Measurements from ENCODE around the gene EGFLAM. TPM values are rescaled to one million over a fixed set of nuclear protein-coding genes. Genes with fewer than 3 reads are reported as not detected.

The EGFLAM gene
- total and polyA plus RNA-seq, 10 of the 15 experiments (the other 5 are each of a cell fraction or from before 2014, with no cell fraction given), result 0.37 TPM; not detected in 9

DNA sequence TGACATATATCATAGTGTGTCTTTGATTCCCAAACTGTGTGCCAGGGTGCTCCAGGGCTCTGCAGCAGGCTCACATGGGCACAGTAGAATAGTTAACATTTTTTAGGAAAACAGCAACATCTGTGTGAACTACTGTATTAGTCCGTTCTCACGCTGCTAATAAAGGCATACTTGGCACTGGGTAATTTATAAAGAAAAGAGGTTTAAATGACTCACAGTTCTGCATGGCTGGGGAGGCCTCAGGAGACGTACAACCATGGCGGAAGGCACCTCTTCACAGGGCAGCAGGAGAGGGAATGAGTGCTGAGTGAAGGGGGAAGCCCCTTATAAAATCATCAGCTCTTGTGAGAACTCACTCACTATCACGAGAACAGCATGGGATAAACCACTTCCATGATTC lies 82.7 kb downstream of the EGFLAM start:
- Histone ChIP-seq H3K79me2 (ENCODE audit: control insufficient read depth, insufficient read depth, low read length) (no peaks in the 10 kb centered on the region), H3K36me3 (ENCODE audit: control insufficient read depth in 2 of 2, insufficient read depth in 2 of 2, low read length in 1 of 2) (no peaks in the 10 kb centered on the region), H4K20me1 (ENCODE audit: control insufficient read depth, insufficient read depth) (no peaks in the 10 kb centered on the region), H3K27ac (ENCODE audit: control insufficient read depth, insufficient read depth) (no peak overlapping the region), H2AFZ (ENCODE audit: control insufficient read depth, low read depth, low read length) (no peak overlapping the region), H3K27me3 (replicated peaks in 1 of 2; ENCODE audit: control insufficient read depth in 2 of 2, insufficient read depth in 2 of 2, low read length in 1 of 2) (no peaks in the 10 kb centered on the region), H3K4me1 (ENCODE audit: control insufficient read depth, insufficient read depth, low read length) (no peaks in the 10 kb centered on the region), H3K4me2 (ENCODE audit: control insufficient read depth, insufficient read depth) (no peak overlapping the region), H3K9ac (ENCODE audit: control insufficient read depth, insufficient read depth, low read length) (no peak overlapping the region), H3K4me3 (no peak overlapping the region), H3K9me3 (replicated peaks; ENCODE audit: control insufficient read depth, insufficient read depth, low read length) (no peaks in the 10 kb centered on the region)
- ChIA-PET CTCF (no interaction called here), RAD21 (ENCODE audit: unreplicated experiment) (no interaction called here), POLR2A (no interaction called here), SMC1A (ENCODE audit: uncharacterized antibody, unreplicated experiment) (no interaction called here)
- no peak for ATAC-seq
- intact Hi-C loops (cut with micrococcal nuclease; ENCODE audit: unreplicated experiment), result no loop called here
- no peak for DNase-seq (ENCODE audit: low read depth, low spot score)
- BruUV-seq (replicated peaks), result no TSS peak
- in situ Hi-C loops (cut with MboI), result no loop called here
- FAIRE-seq, result no peak
- WGBS (ENCODE audit: insufficient coverage, insufficient replicate concordance, low lambda C conversion rate, missing lambda C conversion rate), result 7% methylated on average over 5 of the region's 5 CpGs
- TF ChIP-seq YY1 (IDR thresholded peaks at IDR 0.05; ENCODE audit: low read depth, low read length) (no peak), JUNB (IDR thresholded peaks at IDR 0.05) (no peak), RELA (IDR thresholded peaks at IDR 0.05; ENCODE audit: borderline replicate concordance, partially characterized antibody) (no peak), GABPA (IDR thresholded peaks at IDR 0.05; ENCODE audit: low read depth) (no peak), CBX3 (IDR thresholded peaks at IDR 0.05; ENCODE audit: borderline replicate concordance, low read depth) (no peak), NR2C2 (IDR thresholded peaks at IDR 0.05; ENCODE audit: borderline replicate concordance, control insufficient read depth, insufficient read length, low read depth) (no peak), IKZF2 (IDR thresholded peaks at IDR 0.05) (no peak), PML (IDR thresholded peaks at IDR 0.05; ENCODE audit: low read length) (no peak), FOXM1 (IDR thresholded peaks at IDR 0.05; ENCODE audit: low read depth, low read length) (no peak), MEF2B (IDR thresholded peaks at IDR 0.05; ENCODE audit: partially characterized antibody, poor library complexity, severe bottlenecking) (no peak), EGR1 (IDR thresholded peaks at IDR 0.05; ENCODE audit: borderline replicate concordance in 1 of 2, low read depth in 2 of 2, low read length in 2 of 2) (no peak)
- TF ChIP-seq, protein P1, sequence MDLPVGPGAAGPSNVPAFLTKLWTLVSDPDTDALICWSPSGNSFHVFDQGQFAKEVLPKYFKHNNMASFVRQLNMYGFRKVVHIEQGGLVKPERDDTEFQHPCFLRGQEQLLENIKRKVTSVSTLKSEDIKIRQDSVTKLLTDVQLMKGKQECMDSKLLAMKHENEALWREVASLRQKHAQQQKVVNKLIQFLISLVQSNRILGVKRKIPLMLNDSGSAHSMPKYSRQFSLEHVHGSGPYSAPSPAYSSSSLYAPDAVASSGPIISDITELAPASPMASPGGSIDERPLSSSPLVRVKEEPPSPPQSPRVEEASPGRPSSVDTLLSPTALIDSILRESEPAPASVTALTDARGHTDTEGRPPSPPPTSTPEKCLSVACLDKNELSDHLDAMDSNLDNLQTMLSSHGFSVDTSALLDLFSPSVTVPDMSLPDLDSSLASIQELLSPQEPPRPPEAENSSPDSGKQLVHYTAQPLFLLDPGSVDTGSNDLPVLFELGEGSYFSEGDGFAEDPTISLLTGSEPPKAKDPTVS (IDR thresholded peaks at IDR 0.05; ENCODE audit: low read depth, low read length), result no peak
- TF ChIP-seq, protein P2, sequence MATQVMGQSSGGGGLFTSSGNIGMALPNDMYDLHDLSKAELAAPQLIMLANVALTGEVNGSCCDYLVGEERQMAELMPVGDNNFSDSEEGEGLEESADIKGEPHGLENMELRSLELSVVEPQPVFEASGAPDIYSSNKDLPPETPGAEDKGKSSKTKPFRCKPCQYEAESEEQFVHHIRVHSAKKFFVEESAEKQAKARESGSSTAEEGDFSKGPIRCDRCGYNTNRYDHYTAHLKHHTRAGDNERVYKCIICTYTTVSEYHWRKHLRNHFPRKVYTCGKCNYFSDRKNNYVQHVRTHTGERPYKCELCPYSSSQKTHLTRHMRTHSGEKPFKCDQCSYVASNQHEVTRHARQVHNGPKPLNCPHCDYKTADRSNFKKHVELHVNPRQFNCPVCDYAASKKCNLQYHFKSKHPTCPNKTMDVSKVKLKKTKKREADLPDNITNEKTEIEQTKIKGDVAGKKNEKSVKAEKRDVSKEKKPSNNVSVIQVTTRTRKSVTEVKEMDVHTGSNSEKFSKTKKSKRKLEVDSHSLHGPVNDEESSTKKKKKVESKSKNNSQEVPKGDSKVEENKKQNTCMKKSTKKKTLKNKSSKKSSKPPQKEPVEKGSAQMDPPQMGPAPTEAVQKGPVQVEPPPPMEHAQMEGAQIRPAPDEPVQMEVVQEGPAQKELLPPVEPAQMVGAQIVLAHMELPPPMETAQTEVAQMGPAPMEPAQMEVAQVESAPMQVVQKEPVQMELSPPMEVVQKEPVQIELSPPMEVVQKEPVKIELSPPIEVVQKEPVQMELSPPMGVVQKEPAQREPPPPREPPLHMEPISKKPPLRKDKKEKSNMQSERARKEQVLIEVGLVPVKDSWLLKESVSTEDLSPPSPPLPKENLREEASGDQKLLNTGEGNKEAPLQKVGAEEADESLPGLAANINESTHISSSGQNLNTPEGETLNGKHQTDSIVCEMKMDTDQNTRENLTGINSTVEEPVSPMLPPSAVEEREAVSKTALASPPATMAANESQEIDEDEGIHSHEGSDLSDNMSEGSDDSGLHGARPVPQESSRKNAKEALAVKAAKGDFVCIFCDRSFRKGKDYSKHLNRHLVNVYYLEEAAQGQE (IDR thresholded peaks at IDR 0.05; ENCODE audit: low read depth, low read length), result no peak
- TF ChIP-seq, protein P3, sequence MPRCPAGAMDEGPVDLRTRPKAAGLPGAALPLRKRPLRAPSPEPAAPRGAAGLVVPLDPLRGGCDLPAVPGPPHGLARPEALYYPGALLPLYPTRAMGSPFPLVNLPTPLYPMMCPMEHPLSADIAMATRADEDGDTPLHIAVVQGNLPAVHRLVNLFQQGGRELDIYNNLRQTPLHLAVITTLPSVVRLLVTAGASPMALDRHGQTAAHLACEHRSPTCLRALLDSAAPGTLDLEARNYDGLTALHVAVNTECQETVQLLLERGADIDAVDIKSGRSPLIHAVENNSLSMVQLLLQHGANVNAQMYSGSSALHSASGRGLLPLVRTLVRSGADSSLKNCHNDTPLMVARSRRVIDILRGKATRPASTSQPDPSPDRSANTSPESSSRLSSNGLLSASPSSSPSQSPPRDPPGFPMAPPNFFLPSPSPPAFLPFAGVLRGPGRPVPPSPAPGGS (IDR thresholded peaks at IDR 0.05; ENCODE audit: borderline replicate concordance, insufficient read depth, low read depth, low read length, poor library complexity, severe bottlenecking), result no peak
- TF ChIP-seq, protein P4, sequence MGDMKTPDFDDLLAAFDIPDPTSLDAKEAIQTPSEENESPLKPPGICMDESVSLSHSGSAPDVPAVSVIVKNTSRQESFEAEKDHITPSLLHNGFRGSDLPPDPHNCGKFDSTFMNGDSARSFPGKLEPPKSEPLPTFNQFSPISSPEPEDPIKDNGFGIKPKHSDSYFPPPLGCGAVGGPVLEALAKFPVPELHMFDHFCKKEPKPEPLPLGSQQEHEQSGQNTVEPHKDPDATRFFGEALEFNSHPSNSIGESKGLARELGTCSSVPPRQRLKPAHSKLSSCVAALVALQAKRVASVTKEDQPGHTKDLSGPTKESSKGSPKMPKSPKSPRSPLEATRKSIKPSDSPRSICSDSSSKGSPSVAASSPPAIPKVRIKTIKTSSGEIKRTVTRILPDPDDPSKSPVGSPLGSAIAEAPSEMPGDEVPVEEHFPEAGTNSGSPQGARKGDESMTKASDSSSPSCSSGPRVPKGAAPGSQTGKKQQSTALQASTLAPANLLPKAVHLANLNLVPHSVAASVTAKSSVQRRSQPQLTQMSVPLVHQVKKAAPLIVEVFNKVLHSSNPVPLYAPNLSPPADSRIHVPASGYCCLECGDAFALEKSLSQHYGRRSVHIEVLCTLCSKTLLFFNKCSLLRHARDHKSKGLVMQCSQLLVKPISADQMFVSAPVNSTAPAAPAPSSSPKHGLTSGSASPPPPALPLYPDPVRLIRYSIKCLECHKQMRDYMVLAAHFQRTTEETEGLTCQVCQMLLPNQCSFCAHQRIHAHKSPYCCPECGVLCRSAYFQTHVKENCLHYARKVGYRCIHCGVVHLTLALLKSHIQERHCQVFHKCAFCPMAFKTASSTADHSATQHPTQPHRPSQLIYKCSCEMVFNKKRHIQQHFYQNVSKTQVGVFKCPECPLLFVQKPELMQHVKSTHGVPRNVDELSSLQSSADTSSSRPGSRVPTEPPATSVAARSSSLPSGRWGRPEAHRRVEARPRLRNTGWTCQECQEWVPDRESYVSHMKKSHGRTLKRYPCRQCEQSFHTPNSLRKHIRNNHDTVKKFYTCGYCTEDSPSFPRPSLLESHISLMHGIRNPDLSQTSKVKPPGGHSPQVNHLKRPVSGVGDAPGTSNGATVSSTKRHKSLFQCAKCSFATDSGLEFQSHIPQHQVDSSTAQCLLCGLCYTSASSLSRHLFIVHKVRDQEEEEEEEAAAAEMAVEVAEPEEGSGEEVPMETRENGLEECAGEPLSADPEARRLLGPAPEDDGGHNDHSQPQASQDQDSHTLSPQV (IDR thresholded peaks at IDR 0.05), result no peak

All from GM12878 (cell line).